IMR-90 (cell line): ENCODE data around the gene EDIL3. TPM values are rescaled to one million over a fixed set of nuclear protein-coding genes. Genes with fewer than 3 reads are reported as not detected.

Experiments used
- ATAC-seq: fragments of 200-7000 bp; cut with Tn5 transposase; 2 replicates; pipeline ENCODE4 v1.9.1; 2020; ENCODE audit warnings: low read depth, mild to moderate bottlenecking, moderate library complexity
- BruUV-seq: library from RNA; stranded (reverse); fragments of 400-500 nt; replicated peaks from 2 replicates; lab custom pipeline; 2021; lab: Mats Ljungman, UMichigan
- CTCF ChIA-PET: fragments of 300-600 bp; formaldehyde crosslinking; extraction: SDS; loops from one replicate; lab custom pipeline; 2021; ENCODE audit warnings: antibody characterized with exemption; lab: Yijun Ruan, JAX
- POLR2A ChIA-PET: fragments of 300-600 bp; sonication (Branson Sonifier 250); formaldehyde crosslinking; loops from one replicate; lab custom pipeline; 2022; ENCODE audit warnings: antibody characterized with exemption; ENCODE audit not compliant: unreplicated experiment; lab: Charles Lee
- DNase-seq: peaks from one replicate; pipeline ENCODE4 v3.0.0; 2013
- H2AFZ ChIP-seq: replicated peaks from 2 replicates; pipeline ENCODE3; 2013; ENCODE audit warnings: low read length, mild to moderate bottlenecking; ENCODE audit not compliant: poor library complexity
- H2AK5ac ChIP-seq: 2 replicates; pipeline ENCODE4 v1.6.1; 2013; ENCODE audit warnings: low read depth, low read length, inconsistent platforms
- H2AK9ac ChIP-seq: replicated peaks from 2 replicates; pipeline ENCODE3; 2013; ENCODE audit warnings: mild to moderate bottlenecking, low read depth, low read length, moderate library complexity; ENCODE audit not compliant: poor library complexity
- H2BK120ac ChIP-seq: 2 replicates; pipeline ENCODE4 v1.6.1; 2013; ENCODE audit warnings: low read depth, low read length, inconsistent platforms
- H2BK15ac ChIP-seq: 3 replicates; pipeline ENCODE4 v1.6.1; 2013; ENCODE audit warnings: low read depth, low read length, inconsistent platforms
- H2BK20ac ChIP-seq: 2 replicates; pipeline ENCODE4 v1.6.1; 2013; ENCODE audit warnings: low read depth, mild to moderate bottlenecking, inconsistent platforms, low read length, moderate library complexity
- H2BK5ac ChIP-seq: 2 replicates; pipeline ENCODE4 v1.6.1; 2013; ENCODE audit warnings: mild to moderate bottlenecking, low read depth, low read length, inconsistent platforms; ENCODE audit not compliant: poor library complexity, severe bottlenecking
- H3K14ac ChIP-seq: replicated peaks from 2 replicates; pipeline ENCODE4 v1.6.1; 2013; ENCODE audit warnings: low read depth, low read length, inconsistent platforms
- H3K18ac ChIP-seq: 2 replicates; pipeline ENCODE4 v1.6.1; 2013; ENCODE audit warnings: low read depth, low read length, control low read depth
- H3K23ac ChIP-seq: 2 replicates; pipeline ENCODE4 v1.6.1; 2013; ENCODE audit warnings: low read depth, low read length, inconsistent platforms
- H3K27ac ChIP-seq: 2 replicates; pipeline ENCODE4 v1.5.1; 2013; ENCODE audit warnings: mild to moderate bottlenecking, control low read depth, low read length; ENCODE audit not compliant: insufficient read depth
- H3K27me3 ChIP-seq: 2 replicates; pipeline ENCODE4 v1.6.1; 2013; ENCODE audit warnings: low read length; ENCODE audit not compliant: control insufficient read depth, insufficient read depth
- H3K36me3 ChIP-seq: 2 replicates; pipeline ENCODE4 v1.6.1; 2013; ENCODE audit warnings: low read length, mixed read lengths; ENCODE audit not compliant: control insufficient read depth, insufficient read depth
- H3K4ac ChIP-seq: 2 replicates; pipeline ENCODE4 v1.6.1; 2013; ENCODE audit warnings: low read depth, low read length, inconsistent platforms
- H3K4me1 ChIP-seq: 2 replicates; pipeline ENCODE4 v1.6.1; 2013; ENCODE audit warnings: low read length, mixed read lengths; ENCODE audit not compliant: control insufficient read depth, insufficient read depth
- H3K4me2 ChIP-seq: 2 replicates; pipeline ENCODE4 v1.6.1; 2013; ENCODE audit warnings: low read depth, mild to moderate bottlenecking, control low read depth, low read length, moderate library complexity
- H3K4me3 ChIP-seq: 2 replicates; pipeline ENCODE4 v1.5.1; 2013; ENCODE audit warnings: low read depth, mild to moderate bottlenecking, control low read depth, low read length, moderate library complexity; ENCODE audit not compliant: insufficient read depth
- H3K56ac ChIP-seq: 2 replicates; pipeline ENCODE4 v1.6.1; 2013; ENCODE audit warnings: low read length, inconsistent platforms; ENCODE audit not compliant: insufficient read depth; ENCODE audit errors: extremely low read depth
- H3K79me1 ChIP-seq, 2 experiments: 2 replicates each; pipeline ENCODE4 v1.6.1; 2013; ENCODE audit warnings: low read length in 2 of 2, inconsistent platforms in 1 of 2, low read depth in 1 of 2
- H3K9ac ChIP-seq: 2 replicates; pipeline ENCODE4 v1.6.1; 2013; ENCODE audit warnings: low read depth, low read length, control low read depth
- H3K9me1 ChIP-seq: 2 replicates; pipeline ENCODE4 v1.6.1; 2013; ENCODE audit warnings: low read length, inconsistent platforms; ENCODE audit not compliant: insufficient read depth
- H3K9me3 ChIP-seq: 2 replicates; pipeline ENCODE4 v1.6.1; 2013; ENCODE audit warnings: low read length; ENCODE audit not compliant: control insufficient read depth, insufficient read depth
- H4K20me1 ChIP-seq: 2 replicates; pipeline ENCODE4 v1.6.1; 2013; ENCODE audit warnings: low read length, inconsistent platforms; ENCODE audit not compliant: insufficient read depth
- H4K5ac ChIP-seq: 2 replicates; pipeline ENCODE4 v1.6.1; 2013; ENCODE audit warnings: mild to moderate bottlenecking, low read depth, low read length, control low read depth
- H4K8ac ChIP-seq, 2 experiments: 2 replicates each; pipeline ENCODE4 v1.6.1; 2013; ENCODE audit warnings: low read depth in 2 of 2, low read length in 2 of 2, control low read depth in 1 of 2, inconsistent platforms in 1 of 2
- H4K91ac ChIP-seq: 2 replicates; pipeline ENCODE4 v1.6.1; 2013; ENCODE audit warnings: low read depth, low read length, inconsistent platforms; ENCODE audit not compliant: insufficient read depth
- CEBPB ChIP-seq: IDR thresholded peaks from 2 replicates; pipeline ENCODE4 v1.6.1; 2012; ENCODE audit warnings: low read depth, low read length, improper control_type of control experiment
- CHD1 ChIP-seq: IDR thresholded peaks from 2 replicates; pipeline ENCODE4 v1.6.1; 2012; ENCODE audit warnings: low read depth, low read length, improper control_type of control experiment
- CTCF ChIP-seq: conservative IDR thresholded peaks from 2 replicates; pipeline ENCODE4 v1.5.1; 2012; ENCODE audit warnings: mild to moderate bottlenecking, low read depth, low read length, improper control_type of control experiment
- MAFK ChIP-seq: IDR thresholded peaks from 2 replicates; pipeline ENCODE4 v1.6.1; 2012; ENCODE audit warnings: low read depth, low read length, improper control_type of control experiment
- MAZ ChIP-seq: IDR thresholded peaks from 2 replicates; pipeline ENCODE4 v1.6.1; 2012; ENCODE audit warnings: low read depth, mild to moderate bottlenecking, low read length, improper control_type of control experiment, moderate library complexity, borderline replicate concordance
- POLR2A ChIP-seq: IDR thresholded peaks from 2 replicates; pipeline ENCODE4 v1.6.1; 2012; ENCODE audit warnings: mild to moderate bottlenecking, low read depth, low read length
- RAD21 ChIP-seq: IDR thresholded peaks from 2 replicates; pipeline ENCODE4 v1.6.1; 2012; ENCODE audit warnings: low read length, improper control_type of control experiment
- RCOR1 ChIP-seq: IDR thresholded peaks from 2 replicates; pipeline ENCODE4 v1.6.1; 2012; ENCODE audit warnings: mild to moderate bottlenecking, low read length, improper control_type of control experiment; ENCODE audit not compliant: insufficient replicate concordance
- RFX5 ChIP-seq: IDR thresholded peaks from 2 replicates; pipeline ENCODE4 v1.8.0; 2012; ENCODE audit warnings: low read depth, mild to moderate bottlenecking, low read length, moderate library complexity
- SMC3 ChIP-seq: fragments of 150-350 bp; IDR thresholded peaks from 2 replicates; pipeline ENCODE4 v1.6.1; 2016; ENCODE audit warnings: low read depth, mild to moderate bottlenecking, antibody characterized with exemption, low read length, moderate library complexity
- USF2 ChIP-seq: fragments of 150-350 bp; IDR thresholded peaks from 2 replicates; pipeline ENCODE4 v1.6.1; 2017; ENCODE audit warnings: mild to moderate bottlenecking, antibody characterized with exemption, low read length, low read depth
- WGBS, 2 experiments: methylation state at CpG; one replicate each; pipeline versions ENCODE4 v1.1.5 to v1.1.7; 2013; ENCODE audit warnings: missing lambda C conversion rate in 2 of 2; ENCODE audit not compliant: insufficient read length in 1 of 2; ENCODE audit errors: extremely low coverage in 2 of 2; 5-methylcytosine and 5-hydroxymethylcytosine counted together
- dilution Hi-C: fragments of 300-500 bp; cut with HindIII; formaldehyde crosslinking; loops from one replicate; pipeline ENCODE4 v1.14.3; 2018; ENCODE audit warnings: low sequenced_read_pairs; ENCODE audit not compliant: unreplicated experiment
- in situ Hi-C: fragments of 300-500 bp; cut with MboI; formaldehyde crosslinking; loops from 3 replicates; pipeline ENCODE4 v1.14.3; 2019; ENCODE audit warnings: low sequenced_read_pairs, inconsistent platforms, mixed read lengths
- intact Hi-C: fragments of 100-400 bp; cut with micrococcal nuclease; formaldehyde crosslinking; loops from 2 replicates; pipeline ENCODE4 v1.10.0; 2022
- polyA plus RNA-seq, 3 experiments: library from polyadenylated mRNA; depleted of rRNA; stranded (reverse); fragments of >200 nt; gene quantifications; 2 replicates each; pipeline ENCODE4 v1.2.3, GENCODE V29; 2012; ENCODE audit warnings: low replicate concordance in 1 of 3
- total RNA-seq: library from RNA; depleted of rRNA; stranded (reverse); fragments of >200 nt; gene quantifications from 2 replicates; pipeline ENCODE4 v1.2.3, GENCODE V29; 2012
- TF ChIP-seq, protein P1 (sequence below): fragments of 150-350 bp; IDR thresholded peaks from 2 replicates; pipeline ENCODE4 v1.6.1; 2016; ENCODE audit warnings: low read depth, mild to moderate bottlenecking, low read length, moderate library complexity, borderline replicate concordance

The EDIL3 gene
- total and polyA plus RNA-seq, 2 of the 4 experiments (the other 2 are of a cell fraction), result 55.5 to 82.8 TPM

DNA sequence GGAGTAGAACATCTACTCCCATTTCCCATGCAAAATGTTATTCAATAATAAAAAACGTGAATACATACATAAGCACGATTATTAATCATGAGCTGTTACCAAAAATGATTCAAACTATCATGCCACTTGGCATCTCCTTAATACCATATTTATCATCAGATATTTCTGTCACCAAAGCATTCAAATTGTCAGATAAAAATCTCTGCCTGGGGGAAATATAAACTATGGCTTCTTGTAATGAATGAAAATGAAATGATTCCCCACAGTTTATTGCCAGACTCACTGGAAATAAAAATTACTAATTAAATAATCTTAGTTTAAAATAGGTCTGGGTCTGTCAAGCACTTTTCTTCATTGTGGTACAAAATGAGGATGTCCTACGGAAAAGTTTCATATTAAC lies 265.4 kb downstream of the EDIL3 start:
- Histone ChIP-seq H2BK20ac (no peak overlapping the region), H3K36me3 (no peaks in the 10 kb centered on the region; the same call in 1 of the 2 replicates), H3K4me3 (no peak overlapping the region), H4K8ac (no peak overlapping the region), H4K91ac (no peak overlapping the region), H3K9ac (no peak overlapping the region), H3K23ac (no peak overlapping the region), H2AK5ac (no peak overlapping the region), H3K14ac (no peak overlapping the region), H3K56ac (no peak overlapping the region), H2BK15ac (no peak overlapping the region), H3K4me2 (no peak overlapping the region), H3K27me3 (no peaks in the 10 kb centered on the region), H3K9me1 (no peaks in the 10 kb centered on the region), H2AFZ (no peak overlapping the region), H2AK9ac (no peak overlapping the region), H2BK120ac (no peak overlapping the region), H4K5ac (no peak overlapping the region), H3K27ac (no peak overlapping the region), H2BK5ac (no peak overlapping the region), H3K79me1 (peaks cover 0 to 3% of the 10 kb centered on the region in 2 experiments; a peak in 1 of 4 replicates), H3K9me3 (no peaks in the 10 kb centered on the region), H3K18ac (no peak overlapping the region), H4K20me1 (no peaks in the 10 kb centered on the region), H3K4me1 (peaks cover 1% of the 10 kb centered on the region; the same call in 1 of the 2 replicates), H3K4ac (no peak overlapping the region)
- CTCF ChIA-PET, result no interaction called here
- dilution Hi-C loops (no loop called here), intact Hi-C loops (no loop called here), in situ Hi-C loops (no loop called here)
- no peak for ATAC-seq
- no peak for DNase-seq
- WGBS, 2 experiments, result no CpG with 5 or more reads among the region's 3 CpGs
- POLR2A ChIA-PET, result interaction anchor here (0.7 kb wide), 1 partner anchor 864 kb away, joined by 31 read pairs; no protein-coding TSS in a partner anchor
- no TSS peak for BruUV-seq
- TF ChIP-seq RCOR1 (no peak), CTCF (no peak), CHD1 (no peak), MAFK (no peak), RFX5 (no peak), RAD21 (no peak), POLR2A (no peak), SMC3 (no peak), MAZ (no peak), CEBPB (no peak), USF2 (no peak)
- TF ChIP-seq, protein P1, sequence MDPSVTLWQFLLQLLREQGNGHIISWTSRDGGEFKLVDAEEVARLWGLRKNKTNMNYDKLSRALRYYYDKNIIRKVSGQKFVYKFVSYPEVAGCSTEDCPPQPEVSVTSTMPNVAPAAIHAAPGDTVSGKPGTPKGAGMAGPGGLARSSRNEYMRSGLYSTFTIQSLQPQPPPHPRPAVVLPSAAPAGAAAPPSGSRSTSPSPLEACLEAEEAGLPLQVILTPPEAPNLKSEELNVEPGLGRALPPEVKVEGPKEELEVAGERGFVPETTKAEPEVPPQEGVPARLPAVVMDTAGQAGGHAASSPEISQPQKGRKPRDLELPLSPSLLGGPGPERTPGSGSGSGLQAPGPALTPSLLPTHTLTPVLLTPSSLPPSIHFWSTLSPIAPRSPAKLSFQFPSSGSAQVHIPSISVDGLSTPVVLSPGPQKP, result no peak
